T-helper 1 cell (primary cell): ENCODE data around the gene CENPF.
"Not testable (repeated sequence)": the region's sequence is repeated elsewhere in the genome, so short reads cannot be mapped to it uniquely, and the experiment has no call there.

Source experiments
- DNase-seq, 5 donors: peaks; one replicate each; pipeline ENCODE4 v3.0.0-alpha.2; 2012 to 2020

CENPF gene

GRCh38 chr1:214664651-214665433 lies 61.8 kb downstream of the CENPF start:
- DNase-seq, result no peak

- DNase-seq, result no peak
Observed at GRCh38 chr1:214665606-214666110, 62.7 kb downstream of the CENPF start.

GRCh38 chr1:214666674-214667073 lies 63.7 kb downstream of the CENPF start:
- no peak for DNase-seq

DNA sequence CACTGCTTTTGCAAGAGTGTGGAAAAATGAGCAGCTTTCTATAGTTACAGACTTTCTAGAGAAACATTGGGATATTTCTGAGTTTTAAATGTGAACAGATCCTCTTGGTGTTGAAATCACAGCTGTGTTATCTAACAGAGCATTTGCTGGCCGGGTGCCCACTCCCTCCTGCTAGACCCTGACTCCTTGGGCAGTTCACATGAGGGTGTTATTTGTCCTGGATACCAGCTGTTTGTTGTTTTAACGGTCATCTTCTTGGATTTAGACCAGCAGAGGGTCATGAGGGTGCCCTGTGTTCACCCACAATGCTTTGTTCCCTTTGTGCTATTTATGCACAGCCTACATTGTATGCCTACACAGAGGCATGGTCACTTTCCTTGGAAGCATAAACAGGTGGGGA lies 67.1 kb downstream of the CENPF start:
- DNase-seq, result no peak

- not testable (repeated sequence) for DNase-seq
Observed at GRCh38 chr1:214673029-214673428, 70.0 kb downstream of the CENPF start.

DNA sequence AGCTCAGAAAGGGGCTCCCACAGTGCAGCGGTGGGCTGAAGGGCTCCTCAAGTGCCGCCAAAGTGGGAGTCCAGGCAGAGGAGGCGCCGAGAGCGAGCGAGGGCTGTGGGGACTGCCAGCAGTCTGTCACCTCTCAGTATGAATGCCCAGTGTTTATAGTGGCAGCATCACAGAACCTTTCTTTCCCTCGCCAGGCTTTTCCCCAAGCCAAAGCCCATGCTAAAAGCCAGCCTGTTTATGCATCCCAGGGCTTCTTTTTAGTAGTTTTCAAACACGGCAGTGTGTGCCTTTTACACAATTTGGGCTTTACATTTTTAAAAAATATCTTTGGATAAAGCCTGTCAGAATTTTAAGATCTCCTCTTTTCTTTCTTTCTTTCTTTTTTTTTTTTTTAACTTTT lies 70.6 kb downstream of the CENPF start:
- DNase-seq, result no peak

- not testable (repeated sequence) for DNase-seq
Observed at GRCh38 chr1:214675524-214675923, 72.5 kb downstream of the CENPF start.

GRCh38 chr1:214676747-214677146 lies 73.8 kb downstream of the CENPF start:
- no peak for DNase-seq

GRCh38 chr1:214677945-214678344 lies 75.0 kb downstream of the CENPF start:
- DNase-seq, result no peak

DNA sequence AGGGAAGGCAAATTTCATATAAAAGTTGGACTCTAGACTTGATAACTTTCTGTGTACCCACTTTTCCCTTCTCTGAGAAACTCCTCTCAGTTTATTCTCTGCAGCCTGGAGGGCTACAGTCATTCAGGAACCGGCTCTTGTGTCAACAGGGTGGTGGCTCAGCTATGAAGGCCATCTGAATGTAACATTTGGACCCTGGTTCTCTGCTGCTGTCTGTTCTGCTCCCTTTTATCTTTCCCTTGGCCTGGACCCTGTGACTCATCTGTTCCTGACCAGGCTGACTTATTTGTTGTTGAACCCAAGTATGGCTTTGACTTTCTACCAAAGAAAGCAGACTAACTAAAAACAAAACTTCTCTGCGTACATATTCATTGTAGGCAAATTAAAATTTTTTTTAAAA lies 75.4 kb downstream of the CENPF start:
- no peak for DNase-seq

- DNase-seq, result no peak
Observed at GRCh38 chr1:214683621-214684020, 80.6 kb downstream of the CENPF start.

GRCh38 chr1:214685906-214686305 lies 82.9 kb downstream of the CENPF start:
- no peak for DNase-seq

- no peak for DNase-seq
Observed at GRCh38 chr1:214686497-214686896, 83.5 kb downstream of the CENPF start.

DNA sequence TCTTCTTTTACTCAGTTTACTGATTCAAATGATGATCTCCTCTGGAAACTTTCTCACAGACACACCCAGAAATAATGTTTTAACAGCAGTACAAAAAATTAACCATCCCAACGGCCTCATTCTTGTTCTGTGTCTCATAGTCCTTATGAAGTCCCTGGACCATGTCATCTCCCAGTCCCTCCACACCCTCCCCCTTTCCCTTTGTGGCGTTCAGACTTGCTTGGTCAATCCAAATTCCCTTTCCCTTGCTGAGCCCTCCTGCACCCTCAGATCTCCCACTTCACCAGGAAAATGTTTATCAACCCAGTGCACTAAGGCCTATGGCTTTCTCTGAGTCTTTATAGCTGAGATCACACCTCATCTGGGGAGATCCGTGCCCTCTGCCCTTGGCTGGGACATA lies 85.9 kb downstream of the CENPF start:
- no peak for DNase-seq

DNA sequence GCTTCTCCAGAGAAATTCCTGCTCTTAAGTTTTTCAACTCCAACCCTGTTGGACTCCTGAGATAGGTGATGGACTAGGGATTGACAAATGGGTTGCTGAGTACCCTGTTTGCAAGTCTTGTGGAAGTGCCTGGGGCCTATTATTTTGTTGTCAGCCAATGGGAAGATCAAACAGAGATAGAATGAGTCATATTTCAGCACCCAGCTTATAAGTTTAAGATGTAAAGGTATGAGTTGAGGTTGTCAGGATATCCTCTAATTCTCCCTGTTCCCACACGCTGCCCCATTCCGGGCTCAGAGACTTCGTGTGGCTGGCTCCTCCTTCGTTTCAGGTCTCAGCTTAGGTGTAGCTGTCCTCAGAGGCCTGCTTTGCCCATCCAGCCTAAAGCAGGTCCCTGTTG lies 91.8 kb downstream of the CENPF start:
- DNase-seq, result no peak

GRCh38 chr1:214698559-214698958 lies 95.6 kb downstream of the CENPF start:
- DNase-seq, result no peak

GRCh38 chr1:214700437-214700836 lies 97.4 kb downstream of the CENPF start:
- no peak for DNase-seq

DNA sequence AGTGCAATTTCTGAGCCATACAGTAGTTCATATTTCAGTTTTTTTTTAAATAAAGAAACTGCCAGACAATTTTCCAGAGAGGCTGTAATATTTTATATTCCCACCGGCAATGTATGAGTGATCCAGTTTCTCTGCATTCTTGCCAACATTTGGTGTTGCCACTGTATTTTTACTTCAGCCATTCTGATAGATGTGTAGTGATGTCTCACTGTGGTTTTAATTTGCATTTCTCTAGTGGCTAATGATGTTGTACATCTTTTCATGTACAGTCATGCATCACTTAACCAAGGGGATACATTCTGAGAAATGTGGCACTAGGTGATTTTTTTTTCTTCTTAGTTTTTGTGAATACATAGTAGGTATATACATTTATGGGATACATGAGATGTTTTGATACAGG lies 99.6 kb downstream of the CENPF start:
- DNase-seq, result no peak

DNA sequence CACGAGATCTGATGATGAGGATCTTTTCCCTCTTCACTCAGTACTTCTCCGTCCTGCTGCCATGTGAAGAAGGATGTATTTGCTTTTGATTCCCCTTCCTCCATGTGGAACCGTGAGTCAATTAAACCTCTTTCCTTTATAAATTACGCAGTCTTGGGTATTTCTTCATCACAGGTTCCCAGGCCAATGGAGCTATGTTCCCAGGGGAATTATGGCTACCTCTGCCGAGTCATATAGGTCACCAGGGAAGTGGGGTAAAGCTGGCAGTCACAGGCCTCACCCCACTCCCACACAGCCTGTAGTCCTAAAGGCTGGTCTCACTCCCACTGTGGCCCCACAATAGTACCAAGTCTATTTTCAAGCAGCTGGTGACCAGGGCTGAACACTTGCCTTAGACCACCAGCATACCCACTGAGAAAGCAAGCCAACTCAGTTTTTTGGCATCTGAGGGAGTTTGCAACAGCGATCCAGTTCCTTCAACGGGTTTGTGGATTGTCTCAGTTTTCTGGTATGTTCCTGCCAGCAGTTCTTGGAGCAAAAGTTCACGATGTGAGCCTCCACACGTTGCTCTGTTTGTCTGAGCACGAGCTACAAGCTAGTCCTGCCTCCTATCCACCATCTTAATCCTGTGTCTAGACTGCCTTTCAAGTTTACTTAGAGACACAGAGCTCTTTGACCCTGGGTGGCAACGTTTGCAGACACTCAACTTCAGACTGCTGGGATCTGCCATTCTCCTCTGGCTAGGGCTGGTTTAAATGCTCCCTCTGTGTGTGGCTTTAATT lies 104.5 kb downstream of the CENPF start:
- DNase-seq, result no peak

DNA sequence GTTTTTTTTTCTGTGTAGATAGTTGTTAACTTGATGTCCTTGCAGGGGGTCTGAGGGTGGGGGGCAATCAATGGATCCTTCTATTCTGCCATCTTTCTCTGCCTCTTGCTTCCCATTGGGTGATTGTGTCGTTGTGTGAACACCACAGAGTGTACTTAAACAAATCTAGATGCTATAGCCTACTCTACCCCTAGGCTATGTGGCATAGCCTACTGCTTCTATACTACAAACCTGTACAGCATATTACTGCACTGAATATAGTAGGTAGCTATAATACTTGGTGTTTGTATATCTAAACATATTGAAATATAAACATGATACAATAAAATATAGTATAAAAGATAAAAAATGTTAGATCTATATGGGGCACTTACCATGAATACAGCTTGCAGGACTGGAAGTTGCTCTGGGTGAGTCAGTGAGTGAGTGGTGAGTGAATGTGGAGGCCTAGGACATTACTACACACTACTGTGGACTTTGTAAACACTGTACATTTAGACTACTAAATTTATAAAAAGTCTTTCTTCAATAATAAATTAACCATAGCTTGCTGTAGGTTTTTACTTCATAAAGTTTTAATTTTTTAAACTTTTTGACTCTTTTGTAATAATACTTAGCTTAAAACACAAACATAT lies 105.4 kb downstream of the CENPF start:
- DNase-seq, result no peak

DNA sequence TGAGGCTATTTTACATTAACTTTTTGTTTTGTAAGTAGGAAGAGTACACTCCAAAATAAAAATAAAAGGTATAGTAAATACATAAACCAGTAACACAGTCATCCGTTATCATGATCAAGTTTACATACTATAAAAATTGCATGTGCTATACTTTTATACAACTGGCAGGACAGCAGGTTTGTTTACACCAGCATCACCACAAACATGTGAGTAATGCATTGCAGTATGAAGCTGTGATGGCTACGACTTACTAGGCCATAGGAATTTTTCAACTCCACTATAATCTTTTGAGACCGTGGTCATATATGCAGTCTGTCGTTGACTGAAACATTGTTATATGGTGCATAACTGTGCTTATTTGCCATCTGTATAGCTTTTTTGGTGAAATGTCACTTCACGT lies 106.2 kb downstream of the CENPF start:
- no peak for DNase-seq

GRCh38 chr1:214712737-214713136 lies 109.7 kb downstream of the CENPF start:
- DNase-seq, result no peak
